ENCODE measurements around the gene SH2B2.

SH2B2 gene

DNA sequence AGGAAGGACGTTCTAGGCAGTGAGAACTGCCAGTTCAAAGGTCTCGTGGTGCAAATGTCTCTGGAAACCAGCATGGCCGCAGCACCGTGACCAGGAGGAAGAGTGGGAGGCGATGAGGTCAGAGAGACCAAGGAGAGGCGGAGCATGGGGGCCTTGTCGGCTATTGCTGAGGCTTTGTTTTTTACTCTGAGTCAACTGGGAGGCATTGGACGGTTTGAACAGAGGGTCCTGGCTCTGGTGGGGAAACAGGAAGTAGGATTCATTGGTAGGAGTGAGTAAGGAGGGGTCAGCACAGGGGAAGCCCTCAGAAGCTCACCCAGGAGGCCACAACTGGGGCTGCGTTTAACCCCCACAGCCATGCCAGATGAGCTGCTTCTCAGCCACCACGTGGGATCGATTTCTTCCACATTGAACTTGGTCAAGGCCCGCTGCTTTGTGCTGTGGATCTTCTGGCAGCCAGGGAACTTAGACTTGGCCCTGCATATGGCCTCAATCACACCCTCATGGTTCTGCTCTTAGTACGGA, 22.2 kb upstream of the SH2B2 start:
- no peak overlapping the region for H2AFZ ChIP-seq
- H3K36me3 ChIP-seq (ENCODE audit: control insufficient read depth, insufficient read depth, low read length) = no peaks in the 10 kb centered on the region
- no peak overlapping the region for H3K4me3 ChIP-seq (ENCODE audit: low read depth, low read length)
- TF ChIP-seq, protein P1, sequence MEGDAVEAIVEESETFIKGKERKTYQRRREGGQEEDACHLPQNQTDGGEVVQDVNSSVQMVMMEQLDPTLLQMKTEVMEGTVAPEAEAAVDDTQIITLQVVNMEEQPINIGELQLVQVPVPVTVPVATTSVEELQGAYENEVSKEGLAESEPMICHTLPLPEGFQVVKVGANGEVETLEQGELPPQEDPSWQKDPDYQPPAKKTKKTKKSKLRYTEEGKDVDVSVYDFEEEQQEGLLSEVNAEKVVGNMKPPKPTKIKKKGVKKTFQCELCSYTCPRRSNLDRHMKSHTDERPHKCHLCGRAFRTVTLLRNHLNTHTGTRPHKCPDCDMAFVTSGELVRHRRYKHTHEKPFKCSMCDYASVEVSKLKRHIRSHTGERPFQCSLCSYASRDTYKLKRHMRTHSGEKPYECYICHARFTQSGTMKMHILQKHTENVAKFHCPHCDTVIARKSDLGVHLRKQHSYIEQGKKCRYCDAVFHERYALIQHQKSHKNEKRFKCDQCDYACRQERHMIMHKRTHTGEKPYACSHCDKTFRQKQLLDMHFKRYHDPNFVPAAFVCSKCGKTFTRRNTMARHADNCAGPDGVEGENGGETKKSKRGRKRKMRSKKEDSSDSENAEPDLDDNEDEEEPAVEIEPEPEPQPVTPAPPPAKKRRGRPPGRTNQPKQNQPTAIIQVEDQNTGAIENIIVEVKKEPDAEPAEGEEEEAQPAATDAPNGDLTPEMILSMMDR (IDR thresholded peaks at IDR 0.05) = no peak
- no peak overlapping the region for H3K9ac ChIP-seq
- no peak overlapping the region for H3K4me2 ChIP-seq (ENCODE audit: low read length)
- H3K27me3 ChIP-seq (ENCODE audit: control insufficient read depth, insufficient read depth, low read length) = no peaks in the 10 kb centered on the region
- H3K4me1 ChIP-seq = peaks cover 2% of the 10 kb centered on the region
- no peaks in the 10 kb centered on the region for H3K9me3 ChIP-seq (ENCODE audit: control insufficient read depth, low read length)
- H3K79me2 ChIP-seq = no peaks in the 10 kb centered on the region
- no peak overlapping the region for H3K27ac ChIP-seq

DNA sequence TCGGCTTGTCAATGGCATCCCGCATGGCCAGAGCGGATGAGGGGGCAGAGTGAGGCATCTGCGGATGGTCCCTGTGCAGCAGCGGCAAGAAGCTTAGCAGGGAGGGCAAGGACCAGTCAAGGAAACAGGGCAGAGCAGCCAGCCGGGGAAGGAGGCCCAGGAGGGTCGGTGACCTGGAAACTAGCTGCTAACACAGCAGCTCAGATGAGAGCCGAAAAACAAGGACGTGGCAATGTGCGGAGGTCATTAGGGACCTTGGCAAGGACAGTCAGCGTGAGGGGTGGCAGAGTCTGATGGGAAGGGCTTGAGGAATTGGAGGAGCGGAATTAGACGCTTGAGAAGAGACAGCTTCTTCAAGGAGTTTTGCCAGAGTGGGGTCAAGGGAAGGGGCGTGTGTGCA, 20.1 kb upstream of the SH2B2 start:
- H3K4me1 ChIP-seq = peaks cover 2% of the 10 kb centered on the region
- no peak overlapping the region for H3K4me2 ChIP-seq (ENCODE audit: low read length)
- H3K79me2 ChIP-seq = no peaks in the 10 kb centered on the region
- no peaks in the 10 kb centered on the region for H3K27me3 ChIP-seq (ENCODE audit: control insufficient read depth, insufficient read depth, low read length)
- H2AFZ ChIP-seq = no peak overlapping the region
- no peaks in the 10 kb centered on the region for H3K9me3 ChIP-seq (ENCODE audit: control insufficient read depth, low read length)
- no peak overlapping the region for H3K9ac ChIP-seq
- TF ChIP-seq, protein P1 (IDR thresholded peaks at IDR 0.05) = no peak
- H3K36me3 ChIP-seq (ENCODE audit: control insufficient read depth, insufficient read depth, low read length) = no peaks in the 10 kb centered on the region
- no peak overlapping the region for H3K4me3 ChIP-seq (ENCODE audit: low read depth, low read length)
- no peak overlapping the region for H3K27ac ChIP-seq

DNA sequence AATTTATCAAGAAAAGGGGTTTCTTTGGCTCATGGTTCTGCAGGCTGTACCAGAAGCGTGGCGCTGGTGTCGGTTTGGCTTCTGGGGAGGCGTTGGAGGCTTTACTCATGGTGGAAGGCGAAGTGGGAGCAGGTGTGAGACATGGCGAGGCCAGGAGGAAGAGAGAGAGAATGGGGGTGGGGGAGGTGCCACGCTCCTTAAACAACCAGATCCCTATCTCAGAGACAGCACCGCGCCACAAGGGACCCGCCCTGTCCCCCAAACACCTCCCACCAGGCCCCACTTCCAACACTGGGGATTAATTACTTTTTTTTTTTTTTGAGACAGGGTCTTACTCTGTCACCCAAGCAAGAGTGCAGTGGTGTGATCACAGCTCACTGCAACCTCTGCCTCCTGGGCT, 18.0 kb upstream of the SH2B2 start:
- Histone ChIP-seq H3K27ac (no peak overlapping the region), H3K9me3 (ENCODE audit: control insufficient read depth, low read length) (no peaks in the 10 kb centered on the region), H3K9ac (no peak overlapping the region), H3K4me2 (ENCODE audit: low read length) (no peak overlapping the region), H3K36me3 (ENCODE audit: control insufficient read depth, insufficient read depth, low read length) (no peaks in the 10 kb centered on the region), H3K27me3 (ENCODE audit: control insufficient read depth, insufficient read depth, low read length) (no peaks in the 10 kb centered on the region), H3K4me3 (ENCODE audit: low read depth, low read length) (no peak overlapping the region), H3K4me1 (peaks cover 2% of the 10 kb centered on the region), H2AFZ (no peak overlapping the region), H3K79me2 (no peaks in the 10 kb centered on the region)
- TF ChIP-seq, protein P1 (IDR thresholded peaks at IDR 0.05) = no peak

DNA sequence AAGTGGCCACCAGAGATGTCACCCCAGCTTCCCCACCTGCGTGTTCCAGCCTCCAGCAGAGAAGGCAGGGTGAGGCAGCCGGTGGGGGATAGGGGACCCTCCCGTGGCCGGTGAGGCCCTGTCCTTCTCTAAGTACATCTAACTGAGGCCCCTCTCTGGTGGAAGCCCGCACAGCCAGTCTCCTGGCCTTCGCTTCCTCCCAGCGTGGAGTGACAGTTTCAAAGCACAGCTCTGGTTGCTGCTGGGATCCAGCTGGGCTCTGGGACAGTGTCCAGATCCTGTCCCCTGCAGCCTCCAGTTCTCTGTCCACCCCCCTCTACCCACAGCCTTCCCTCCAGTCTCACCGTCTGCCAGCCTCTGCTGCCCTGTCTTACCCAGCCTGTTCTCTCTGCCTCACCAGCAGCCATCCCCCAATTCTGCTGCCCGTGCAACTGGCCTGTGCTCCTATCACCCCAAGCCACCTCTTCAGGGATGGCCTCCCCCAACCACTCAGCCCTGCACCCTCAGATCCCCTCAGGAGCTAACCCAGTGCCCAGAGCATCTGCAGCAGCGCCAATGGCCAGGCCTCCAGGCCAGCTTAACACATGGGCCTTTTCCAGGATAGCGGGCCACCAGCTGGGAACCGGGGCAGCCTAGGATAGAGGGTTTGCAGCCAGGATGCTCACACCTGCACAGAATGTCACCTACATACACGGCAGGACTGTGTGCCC, 16.3 kb upstream of the SH2B2 start:
- Histone ChIP-seq H3K4me2 (ENCODE audit: low read length) (no peak overlapping the region), H2AFZ (no peak overlapping the region), H3K4me1 (peaks cover 2% of the 10 kb centered on the region), H3K4me3 (ENCODE audit: low read depth, low read length) (no peak overlapping the region), H3K27me3 (ENCODE audit: control insufficient read depth, insufficient read depth, low read length) (no peaks in the 10 kb centered on the region), H3K9me3 (ENCODE audit: control insufficient read depth, low read length) (no peaks in the 10 kb centered on the region), H3K36me3 (ENCODE audit: control insufficient read depth, insufficient read depth, low read length) (no peaks in the 10 kb centered on the region), H3K9ac (no peak overlapping the region), H3K79me2 (no peaks in the 10 kb centered on the region), H3K27ac (no peak overlapping the region)
- TF ChIP-seq, protein P1 (IDR thresholded peaks at IDR 0.05) = no peak

All from parathyroid adenoma (tissue), 2 donors.